H1 (cell line): ENCODE results near the gene ATPAF1. TPM values are rescaled to one million over a fixed set of nuclear protein-coding genes. Genes with fewer than 3 reads are reported as not detected.

Source experiments
- CTCF ChIA-PET: fragments of 300-600 bp; sonication (Branson Sonifier 250); formaldehyde crosslinking; loops from one replicate; lab custom pipeline; 2021; ENCODE audit not compliant: partially characterized antibody; lab: Charles Lee
- POLR2A ChIA-PET: fragments of 300-600 bp; sonication (Branson Sonifier 250); formaldehyde crosslinking; loops from one replicate; lab custom pipeline; 2021; ENCODE audit warnings: inconsistent platforms; ENCODE audit not compliant: partially characterized antibody; lab: Charles Lee
- DNase-seq, 2 experiments: peaks; one replicate each; pipeline versions ENCODE4 v3.0.0 to v3.0.0-alpha.2; 2010 to 2022; ENCODE audit warnings: low spot score in 2 of 2, low read depth in 1 of 2, mixed read lengths in 1 of 2
- FAIRE-seq: peaks from 2 replicates; lab custom pipeline; 2011; peaks lifted over from hg19 to GRCh38; lab: Jason Lieb, UNC
- H2AFZ ChIP-seq: 2 replicates; pipeline ENCODE4 v1.8.1; 2012; ENCODE audit warnings: low read length, inconsistent platforms
- H2AK5ac ChIP-seq: 2 replicates; pipeline ENCODE4 v1.6.1; 2013; ENCODE audit warnings: low read depth, low read length
- H2BK120ac ChIP-seq: replicated peaks from 2 replicates; pipeline ENCODE3; 2013; ENCODE audit warnings: low read depth, low read length, inconsistent platforms
- H2BK12ac ChIP-seq: 2 replicates; pipeline ENCODE4 v1.6.1; 2013; ENCODE audit warnings: low read depth, low read length
- H2BK15ac ChIP-seq: 2 replicates; pipeline ENCODE4 v1.6.1; 2013; ENCODE audit warnings: low read length
- H2BK20ac ChIP-seq: 2 replicates; pipeline ENCODE4 v1.6.1; 2013; ENCODE audit warnings: low read length
- H2BK5ac ChIP-seq: 2 replicates; pipeline ENCODE4 v1.6.1; 2013; ENCODE audit warnings: low read depth, low read length
- H3K14ac ChIP-seq: 2 replicates; pipeline ENCODE4 v1.6.1; 2013; ENCODE audit warnings: inconsistent platforms; ENCODE audit not compliant: insufficient read length
- H3K18ac ChIP-seq: 2 replicates; pipeline ENCODE4 v1.6.1; 2013; ENCODE audit warnings: low read length; ENCODE audit errors: extremely low read depth
- H3K23ac ChIP-seq: 2 replicates; pipeline ENCODE4 v1.6.1; 2013; ENCODE audit warnings: inconsistent platforms; ENCODE audit not compliant: insufficient read length
- H3K23me2 ChIP-seq: 2 replicates; pipeline ENCODE4 v1.6.1; 2013; ENCODE audit warnings: low read depth, low read length
- H3K27ac ChIP-seq: 2 replicates; pipeline ENCODE4 v1.6.1; 2011; ENCODE audit warnings: low read depth, low read length, inconsistent platforms
- H3K27me3 ChIP-seq, 4 experiments: replicated peaks in 1 of 4; 1 replicate in 1 of 4; 2 replicates in 3 of 4; pipeline versions ENCODE4 v1.6.1 to v1.8.1; 2011 to 2013; ENCODE audit warnings: low read length in 3 of 4, mild to moderate bottlenecking in 3 of 4, inconsistent platforms in 2 of 4, mixed read lengths in 2 of 4, moderate library complexity in 1 of 4; ENCODE audit not compliant: control insufficient read depth in 3 of 4, insufficient read depth in 3 of 4; ENCODE audit errors: extremely low read depth in 1 of 4
- H3K36me3 ChIP-seq, 4 experiments: 2 replicates each; pipeline versions ENCODE4 v1.6.1 to v1.8.1; 2011 to 2013; ENCODE audit warnings: mild to moderate bottlenecking in 4 of 4, low read length in 3 of 4, moderate library complexity in 2 of 4, control low read depth in 1 of 4, inconsistent platforms in 1 of 4; ENCODE audit not compliant: insufficient read depth in 4 of 4, control insufficient read depth in 2 of 4
- H3K4ac ChIP-seq: replicated peaks from 2 replicates; pipeline ENCODE3; 2013; ENCODE audit warnings: low read length, low read depth, mixed read lengths, inconsistent platforms; ENCODE audit not compliant: insufficient read length
- H3K4me1 ChIP-seq, 4 experiments: replicated peaks in 1 of 4; 1 replicate in 1 of 4; 2 replicates in 3 of 4; pipeline versions ENCODE4 v1.6.1 to v1.8.1; 2011 to 2013; ENCODE audit warnings: low read length in 3 of 4, inconsistent platforms in 2 of 4, mixed read lengths in 1 of 4; ENCODE audit not compliant: insufficient read depth in 4 of 4, control insufficient read depth in 3 of 4
- H3K4me2 ChIP-seq, 2 experiments: 2 replicates each; pipeline versions ENCODE4 v1.6.1 to v1.8.1; 2011 to 2013; ENCODE audit warnings: low read depth in 2 of 2, low read length in 2 of 2, control low read depth in 1 of 2, inconsistent platforms in 1 of 2, mild to moderate bottlenecking in 1 of 2; ENCODE audit not compliant: insufficient read depth in 1 of 2
- H3K4me3 ChIP-seq, 4 experiments: fragments of 200-600, 300-600 bp in 1 of 4; sonication (generic), shearing (Covaris generic), sonication (Bioruptor Twin) in 1 of 4; 2 replicates each; pipeline versions ENCODE4 v1.5.1 to v1.8.1; 2011 to 2016; ENCODE audit warnings: low read length in 4 of 4, low read depth in 3 of 4, control low read depth in 2 of 4, inconsistent platforms in 2 of 4, mild to moderate bottlenecking in 2 of 4, mixed read lengths in 1 of 4, moderate library complexity in 1 of 4; ENCODE audit not compliant: insufficient read depth in 2 of 4; ENCODE audit errors: extremely low read depth in 1 of 4
- H3K56ac ChIP-seq: replicated peaks from 2 replicates; pipeline ENCODE3; 2013; ENCODE audit warnings: low read depth, mild to moderate bottlenecking, mixed read lengths, low read length, inconsistent platforms; ENCODE audit not compliant: insufficient read length
- H3K79me1 ChIP-seq: 2 replicates; pipeline ENCODE4 v1.6.1; 2013; ENCODE audit warnings: low read depth, low read length, control low read depth
- H3K79me2 ChIP-seq, 2 experiments: 2 replicates each; pipeline versions ENCODE4 v1.6.1 to v1.8.1; 2012 to 2013; ENCODE audit warnings: low read length in 2 of 2, mild to moderate bottlenecking in 2 of 2, inconsistent platforms in 1 of 2; ENCODE audit not compliant: insufficient read depth in 2 of 2, control insufficient read depth in 1 of 2
- H3K9ac ChIP-seq, 4 experiments: replicated peaks in 1 of 4; 1 replicate in 1 of 4; 2 replicates in 3 of 4; pipeline versions ENCODE4 v1.6.1 to v1.8.1; 2011 to 2013; ENCODE audit warnings: low read depth in 3 of 4, low read length in 3 of 4, control low read depth in 2 of 4, mild to moderate bottlenecking in 2 of 4, moderate library complexity in 2 of 4, inconsistent platforms in 1 of 4; ENCODE audit errors: extremely low read depth in 1 of 4
- H3K9me3 ChIP-seq, 2 experiments: 2 replicates each; pipeline versions ENCODE4 v1.6.1 to v1.8.1; 2012 to 2013; ENCODE audit warnings: mild to moderate bottlenecking in 2 of 2, moderate library complexity in 2 of 2, control low read depth in 1 of 2, inconsistent platforms in 1 of 2, low read depth in 1 of 2, low read length in 1 of 2, mixed read lengths in 1 of 2; ENCODE audit not compliant: insufficient read depth in 2 of 2
- H4K20me1 ChIP-seq, 2 experiments: replicated peaks in 1 of 2; 2 replicates each; pipeline versions ENCODE3 to v1.8.1; 2011 to 2013; ENCODE audit warnings: inconsistent platforms in 2 of 2, low read length in 2 of 2, mild to moderate bottlenecking in 1 of 2; ENCODE audit not compliant: insufficient read depth in 2 of 2, control insufficient read depth in 1 of 2
- H4K5ac ChIP-seq: 2 replicates; pipeline ENCODE4 v1.6.1; 2013; ENCODE audit warnings: low read length, low read depth, mixed read lengths, inconsistent platforms; ENCODE audit not compliant: insufficient read length
- H4K8ac ChIP-seq: 2 replicates; pipeline ENCODE4 v1.8.0; 2013; ENCODE audit warnings: mild to moderate bottlenecking, moderate library complexity, low read length, inconsistent platforms; ENCODE audit not compliant: insufficient read depth; ENCODE audit errors: extremely low read depth
- H4K91ac ChIP-seq: replicated peaks from 2 replicates; pipeline ENCODE3; 2013; ENCODE audit warnings: low read length, mixed read lengths, inconsistent platforms; ENCODE audit not compliant: insufficient read length
- BRCA1 ChIP-seq: IDR thresholded peaks from 2 replicates; pipeline ENCODE4 v1.6.1; 2012; ENCODE audit warnings: low read depth, low read length, improper control_type of control experiment
- CHD1 ChIP-seq: IDR thresholded peaks from 2 replicates; pipeline ENCODE4 v1.6.1; 2012; ENCODE audit warnings: low read depth, low read length, improper control_type of control experiment
- EZH2 ChIP-seq: fragments of 200-600 bp; sonication (generic); IDR thresholded peaks from 2 replicates; pipeline ENCODE4 v1.7.1; 2012; ENCODE audit warnings: low read depth, mild to moderate bottlenecking, moderate library complexity, low read length, inconsistent platforms; ENCODE audit not compliant: severe bottlenecking
- GTF2F1 ChIP-seq: IDR thresholded peaks from 2 replicates; pipeline ENCODE4 v1.6.1; 2012; ENCODE audit warnings: low read depth, low read length, improper control_type of control experiment, borderline replicate concordance
- HDAC2 ChIP-seq, 2 experiments: fragments of 300-600 bp in 1 of 2; sonication (generic) in 1 of 2; IDR thresholded peaks; 2 replicates each; pipeline ENCODE4 v1.6.1; 2011 to 2012; ENCODE audit warnings: low read depth in 2 of 2, low read length in 2 of 2, mild to moderate bottlenecking in 2 of 2, moderate library complexity in 2 of 2, borderline replicate concordance in 1 of 2, inconsistent platforms in 1 of 2
- NRF1 ChIP-seq: IDR thresholded peaks from 2 replicates; pipeline ENCODE4 v1.6.1; 2011; ENCODE audit warnings: mild to moderate bottlenecking, low read depth, low read length, improper control_type of control experiment
- POLR2A ChIP-seq, 2 experiments: IDR thresholded peaks; 1 replicate in 1 of 2; 2 replicates in 1 of 2; pipeline ENCODE4 v1.6.1; 2011; ENCODE audit warnings: low read depth in 2 of 2, low read length in 2 of 2, mild to moderate bottlenecking in 2 of 2; ENCODE audit errors: control extremely low read depth in 1 of 2
- POU5F1 ChIP-seq: IDR thresholded peaks from 2 replicates; pipeline ENCODE4 v1.6.1; 2011; ENCODE audit warnings: low read depth, mild to moderate bottlenecking, low read length, moderate library complexity
- RAD21 ChIP-seq, 2 experiments: IDR thresholded peaks in 1 of 2; conservative IDR thresholded peaks in 1 of 2; 2 replicates each; pipeline ENCODE4 v1.6.1; 2011; ENCODE audit warnings: low read depth in 2 of 2, low read length in 2 of 2, improper control_type of control experiment in 1 of 2, inconsistent platforms in 1 of 2, mild to moderate bottlenecking in 1 of 2, moderate library complexity in 1 of 2
- SIRT6 ChIP-seq: IDR thresholded peaks from one replicate; pipeline ENCODE4 v1.7.1; 2012; ENCODE audit warnings: low read length, inconsistent platforms
- TCF12 ChIP-seq: IDR thresholded peaks from 2 replicates; pipeline ENCODE4 v1.6.1; 2011; ENCODE audit warnings: low read depth, mild to moderate bottlenecking, low read length
- WGBS, 2 experiments: shearing (Covaris generic) in 1 of 2; methylation state at CpG; one replicate each; pipeline versions ENCODE4 v1.1.6 to v1.1.7; 2013 to 2015; ENCODE audit warnings: low lambda C conversion rate in 2 of 2, mixed read lengths in 2 of 2, inconsistent platforms in 1 of 2, low coverage in 1 of 2, missing lambda C conversion rate in 1 of 2; ENCODE audit not compliant: insufficient replicate concordance in 2 of 2, insufficient coverage in 1 of 2, insufficient read length in 1 of 2; ENCODE audit errors: extremely low coverage in 1 of 2, missing lambda C conversion rate in 1 of 2; 5-methylcytosine and 5-hydroxymethylcytosine counted together
- polyA plus RNA-seq, 7 experiments: library from polyadenylated mRNA; depleted of rRNA in 3 of 7; stranded (reverse) in 5 of 7; unstranded in 2 of 7; fragments of >200 nt in 5 of 7; fragments of 200-250 nt in 2 of 7; gene quantifications; 1 replicate in 5 of 7; 2 replicates in 1 of 7; 4 replicates in 1 of 7; pipeline versions ENCODE4 v1.2.1 to v1.2.3, GENCODE V29; 2011 to 2013; ENCODE audit warnings: missing spikeins in 2 of 7, mixed read lengths in 2 of 7
- total RNA-seq: library from RNA; stranded (reverse); fragmentation: NEBNext Ultra II Directional; extraction: Animal tissue kit (Norgen Biotek cat#: 25700); gene quantifications from 2 replicates; pipeline ENCODE4 v1.2.1, GENCODE V29; 2021
- TF ChIP-seq, protein P1 (sequence below): IDR thresholded peaks from 2 replicates; pipeline ENCODE4 v1.6.1; 2012; ENCODE audit warnings: inconsistent platforms

The ATPAF1 gene
- total and polyA plus RNA-seq, 2 of the 8 experiments (the other 6 are each of a cell fraction or from before 2014, with no cell fraction given): 46.7 to 55.9 TPM

DNA sequence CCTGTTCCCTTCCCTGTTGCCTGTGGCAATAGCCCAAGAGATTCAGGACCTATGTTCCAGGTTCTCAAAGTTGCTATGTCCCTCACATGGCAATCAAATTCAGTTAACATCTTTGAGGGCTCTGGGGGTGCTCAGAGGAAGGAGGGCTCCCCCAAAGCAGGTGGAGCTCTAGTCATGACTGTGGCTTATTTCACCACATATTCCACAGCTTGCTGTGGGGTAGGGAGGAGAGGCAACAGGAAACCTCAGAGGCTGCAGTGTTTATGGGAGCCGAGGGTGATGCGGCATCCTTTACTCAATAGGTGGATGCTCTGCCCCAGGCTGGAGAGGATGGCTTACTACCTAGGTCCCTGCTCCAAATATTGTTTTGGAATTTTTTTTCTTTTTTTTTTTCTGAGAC lies 62.9 kb downstream of the ATPAF1 start:
- Histone ChIP-seq H4K20me1 (peaks cover 0 to 3% of the 10 kb centered on the region in 2 experiments), H2AK5ac (no peak overlapping the region), H2BK15ac (peak overlapping the region; percentile 89; the same call in 1 of the 2 replicates), H3K27ac (no peak overlapping the region), H3K4me3 (peak overlapping the region in 1 of 4 experiments; percentile 70; a peak in 1 of 8 replicates), H3K79me2 (no peaks in the 10 kb centered on the region), H3K9ac (no peak overlapping the region), H2BK20ac (no peak overlapping the region), H2AFZ (no peak overlapping the region), H3K4ac (no peak overlapping the region), H3K23me2 (peaks cover 6% of the 10 kb centered on the region; the same call in 1 of the 2 replicates), H2BK12ac (no peak overlapping the region), H3K14ac (no peak overlapping the region), H4K91ac (no peak overlapping the region), H3K18ac (no peak overlapping the region), H3K27me3 (0 out of 7 replicates have a peak, but pooled peaks cover 0 to 2% (median 0%) of the 10 kb centered on the region in 4 experiments), H3K79me1 (peaks cover 3% of the 10 kb centered on the region; the same call in 1 of the 2 replicates), H3K36me3 (no peaks in the 10 kb centered on the region; a peak in 1 of 8 replicates), H4K8ac (no peak overlapping the region), H3K4me2 (peak overlapping the region in 1 of 2 experiments; percentile 90; a peak in 1 of 4 replicates), H3K9me3 (no peaks in the 10 kb centered on the region), H4K5ac (no peak overlapping the region), H2BK120ac (no peak overlapping the region), H3K4me1 (peaks cover 0 to 8% (median 3%) of the 10 kb centered on the region in 4 experiments; a peak in 4 of 7 replicates), H2BK5ac (no peak overlapping the region), H3K23ac (no peak overlapping the region), H3K56ac (no peak overlapping the region)
- ChIA-PET POLR2A (interaction anchor here (1.4 to 2.3 kb wide), 5 partner anchors 9 to 63 kb away, joined by 4 to 15 read pairs (median 7); partner anchors contain the start of genes ATPAF1 and MOB3C), CTCF (interaction anchor here (1.7 to 10.7 kb wide), 6 partner anchors 14 to 128 kb away, joined by 4 to 126 read pairs (median 32); partner anchors contain the start of gene MOB3C)
- DNase-seq (no peak), FAIRE-seq (no peak)
- WGBS, 2 experiments: 96% methylated on average over 2 of the region's 2 CpGs; no CpG with 5 or more reads in 1 of the 2 experiments
- TF ChIP-seq CHD1: no peak
- no peak for TF ChIP-seq GTF2F1
- no peak for TF ChIP-seq RAD21 (IDR thresholded peaks at IDR 0.05 in 1 of 2, conservative IDR thresholded peaks at IDR 0.05 in 1 of 2; ENCODE audit: low read depth in 2 of 2, low read length in 2 of 2)
- TF ChIP-seq TCF12: no peak
- no peak for TF ChIP-seq BRCA1
- TF ChIP-seq, protein P1, sequence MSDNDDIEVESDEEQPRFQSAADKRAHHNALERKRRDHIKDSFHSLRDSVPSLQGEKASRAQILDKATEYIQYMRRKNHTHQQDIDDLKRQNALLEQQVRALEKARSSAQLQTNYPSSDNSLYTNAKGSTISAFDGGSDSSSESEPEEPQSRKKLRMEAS: no peak
- TF ChIP-seq EZH2: no peak
- no peak for TF ChIP-seq HDAC2 (IDR thresholded peaks at IDR 0.05; ENCODE audit: borderline replicate concordance in 1 of 2, low read depth in 2 of 2, low read length in 2 of 2)
- no peak for TF ChIP-seq POU5F1
- no peak for TF ChIP-seq POLR2A (IDR thresholded peaks at IDR 0.05; ENCODE audit: control extremely low read depth in 1 of 2, low read depth in 2 of 2, low read length in 2 of 2)
- TF ChIP-seq SIRT6: no peak
- no peak for TF ChIP-seq NRF1
